HEK293 (cell line): ENCODE measurements around the gene GLRX5.

Experiments used
- CTCF ChIA-PET: fragments of 350-600 bp; formaldehyde crosslinking; extraction: SDS; loops from one replicate; lab custom pipeline; 2021; ENCODE audit warnings: antibody characterized with exemption; lab: Yijun Ruan, JAX
- POLR2A ChIA-PET: fragments of 300-600 bp; formaldehyde crosslinking; extraction: SDS; loops from one replicate; lab custom pipeline; 2020; ENCODE audit warnings: antibody characterized with exemption, inconsistent platforms; lab: Yijun Ruan, JAX
- H3K27ac ChIP-seq: fragments of 200-500 bp; sonication (Bioruptor generic); 2 replicates; pipeline ENCODE4 v1.5.1; 2014; ENCODE audit warnings: low read depth, low read length, control low read depth, inconsistent platforms; ENCODE audit errors: extremely low read depth
- H3K36me3 ChIP-seq, 2 experiments: fragments of 200-500 bp in 1 of 2; sonication (Bioruptor generic) in 1 of 2; 1 replicate in 1 of 2; 2 replicates in 1 of 2; pipeline ENCODE4 v1.5.1; 2014 to 2017; ENCODE audit warnings: inconsistent platforms in 2 of 2, low read length in 2 of 2; ENCODE audit not compliant: control insufficient read depth in 2 of 2, insufficient read depth in 1 of 2
- H3K4me1 ChIP-seq: fragments of 200-500 bp; sonication (Bioruptor generic); 2 replicates; pipeline ENCODE4 v1.5.1; 2014; ENCODE audit warnings: mild to moderate bottlenecking, low read length, inconsistent platforms; ENCODE audit not compliant: control insufficient read depth, insufficient read depth
- H3K4me3 ChIP-seq: 2 replicates; pipeline ENCODE4 v1.5.1; 2011; ENCODE audit warnings: low read depth, mild to moderate bottlenecking, control low read depth, low read length, moderate library complexity
- H3K9me3 ChIP-seq: fragments of 200-500 bp; sonication (Bioruptor generic); 2 replicates; pipeline ENCODE4 v1.5.1; 2014; ENCODE audit warnings: low read depth, low read length, inconsistent platforms; ENCODE audit not compliant: control insufficient read depth, insufficient read depth
- EGR2 ChIP-seq: fragments of 450-650 bp; formaldehyde crosslinking; IDR thresholded peaks from 2 replicates; pipeline ENCODE4 v1.5.1; 2016; ENCODE audit warnings: low read depth, missing biosample characterization, missing genetic modification characterization
- FEZF1 ChIP-seq: fragments of 450-650 bp; formaldehyde crosslinking; IDR thresholded peaks from 2 replicates; pipeline ENCODE4 v1.5.1; 2016; ENCODE audit warnings: missing biosample characterization, missing genetic modification characterization
- HOXA7 ChIP-seq: sonication (generic); formaldehyde crosslinking; IDR thresholded peaks from 2 replicates; pipeline ENCODE4 v1.8.1; 2022; ENCODE audit warnings: missing genetic modification reagents, borderline replicate concordance
- SCRT1 ChIP-seq: fragments of 450-650 bp; formaldehyde crosslinking; IDR thresholded peaks from 2 replicates; pipeline ENCODE4 v1.5.1; 2016; ENCODE audit warnings: missing biosample characterization, missing genetic modification characterization, borderline replicate concordance
- SCRT2 ChIP-seq: fragments of 450-650 bp; formaldehyde crosslinking; IDR thresholded peaks from 2 replicates; pipeline ENCODE4 v1.5.1; 2016; ENCODE audit warnings: missing biosample characterization, missing genetic modification characterization
- ZBTB48 ChIP-seq: fragments of 450-650 bp; formaldehyde crosslinking; IDR thresholded peaks from 2 replicates; pipeline ENCODE4 v1.5.1; 2016; ENCODE audit warnings: missing biosample characterization, missing genetic modification characterization
- ZBTB8A ChIP-seq: fragments of 450-650 bp; formaldehyde crosslinking; IDR thresholded peaks from 2 replicates; pipeline ENCODE4 v1.5.1; 2016; ENCODE audit warnings: missing biosample characterization, missing genetic modification characterization
- ZNF138 ChIP-seq: fragments of 450-650 bp; formaldehyde crosslinking; IDR thresholded peaks from 2 replicates; pipeline ENCODE4 v1.5.1; 2016; ENCODE audit warnings: missing biosample characterization, missing genetic modification characterization, borderline replicate concordance
- ZNF155 ChIP-seq: fragments of 450-650 bp; formaldehyde crosslinking; IDR thresholded peaks from 2 replicates; pipeline ENCODE4 v1.5.1; 2016; ENCODE audit warnings: missing biosample characterization, missing genetic modification characterization
- ZNF157 ChIP-seq: fragments of 450-650 bp; formaldehyde crosslinking; IDR thresholded peaks from 2 replicates; pipeline ENCODE4 v1.5.1; 2016; ENCODE audit warnings: missing biosample characterization, missing genetic modification characterization
- ZNF16 ChIP-seq: fragments of 450-650 bp; formaldehyde crosslinking; IDR thresholded peaks from 2 replicates; pipeline ENCODE4 v1.5.1; 2016; ENCODE audit warnings: low read depth, missing biosample characterization, missing genetic modification characterization
- ZNF23 ChIP-seq: fragments of 450-650 bp; formaldehyde crosslinking; IDR thresholded peaks from 2 replicates; pipeline ENCODE4 v1.5.1; 2016; ENCODE audit warnings: missing biosample characterization, missing genetic modification characterization, borderline replicate concordance
- ZNF248 ChIP-seq: fragments of 450-650 bp; formaldehyde crosslinking; IDR thresholded peaks from 2 replicates; pipeline ENCODE4 v1.5.1; 2017; ENCODE audit warnings: missing biosample characterization, missing genetic modification characterization
- ZNF266 ChIP-seq: fragments of 450-650 bp; formaldehyde crosslinking; IDR thresholded peaks from 2 replicates; pipeline ENCODE4 v1.5.1; 2016; ENCODE audit warnings: missing biosample characterization, missing genetic modification characterization, low read depth
- ZNF280D ChIP-seq: fragments of 450-650 bp; formaldehyde crosslinking; IDR thresholded peaks from 2 replicates; pipeline ENCODE4 v1.5.1; 2016; ENCODE audit warnings: missing biosample characterization, missing genetic modification characterization
- ZNF341 ChIP-seq: fragments of 450-650 bp; formaldehyde crosslinking; IDR thresholded peaks from 2 replicates; pipeline ENCODE4; 2016; ENCODE audit warnings: low read depth, missing biosample characterization, missing genetic modification characterization
- ZNF354C ChIP-seq: fragments of 450-650 bp; formaldehyde crosslinking; IDR thresholded peaks from 2 replicates; pipeline ENCODE4 v1.5.1; 2016; ENCODE audit warnings: missing biosample characterization, missing genetic modification characterization, low read depth, borderline replicate concordance
- ZNF394 ChIP-seq: fragments of 450-650 bp; formaldehyde crosslinking; IDR thresholded peaks from 2 replicates; pipeline ENCODE4 v1.5.1; 2016; ENCODE audit warnings: missing biosample characterization, missing genetic modification characterization, mild to moderate bottlenecking, moderate library complexity, borderline replicate concordance
- ZNF426 ChIP-seq: fragments of 450-650 bp; formaldehyde crosslinking; IDR thresholded peaks from 2 replicates; pipeline ENCODE4 v1.5.1; 2017; ENCODE audit warnings: missing biosample characterization, missing genetic modification characterization, mild to moderate bottlenecking, inconsistent platforms, moderate library complexity
- ZNF433 ChIP-seq: fragments of 450-650 bp; formaldehyde crosslinking; IDR thresholded peaks from 2 replicates; pipeline ENCODE4 v1.5.1; 2016; ENCODE audit warnings: missing biosample characterization, missing genetic modification characterization, low read depth
- ZNF488 ChIP-seq: fragments of 450-650 bp; formaldehyde crosslinking; IDR thresholded peaks from 2 replicates; pipeline ENCODE4 v1.5.1; 2016; ENCODE audit warnings: missing biosample characterization, missing genetic modification characterization
- ZNF555 ChIP-seq: fragments of 450-650 bp; formaldehyde crosslinking; conservative IDR thresholded peaks from 2 replicates; pipeline ENCODE4 v1.5.1; 2017; ENCODE audit warnings: missing biosample characterization, mild to moderate bottlenecking, missing genetic modification characterization, inconsistent platforms
- ZNF600 ChIP-seq: fragments of 450-650 bp; formaldehyde crosslinking; IDR thresholded peaks from 2 replicates; pipeline ENCODE4 v1.5.1; 2016; ENCODE audit warnings: missing biosample characterization, missing genetic modification characterization
- ZNF610 ChIP-seq: fragments of 450-650 bp; formaldehyde crosslinking; IDR thresholded peaks from 2 replicates; pipeline ENCODE4 v1.5.1; 2016; ENCODE audit warnings: missing biosample characterization, missing genetic modification characterization, borderline replicate concordance
- TF ChIP-seq, protein P1 (sequence below): fragments of 450-650 bp; formaldehyde crosslinking; IDR thresholded peaks from 2 replicates; pipeline ENCODE4 v1.5.1; 2016; ENCODE audit warnings: missing biosample characterization, missing genetic modification characterization
- TF ChIP-seq, protein P2 (sequence below): fragments of 450-650 bp; formaldehyde crosslinking; IDR thresholded peaks from 2 replicates; pipeline ENCODE4 v1.5.1; 2016; ENCODE audit warnings: missing biosample characterization, missing genetic modification characterization

Gene GLRX5

DNA sequence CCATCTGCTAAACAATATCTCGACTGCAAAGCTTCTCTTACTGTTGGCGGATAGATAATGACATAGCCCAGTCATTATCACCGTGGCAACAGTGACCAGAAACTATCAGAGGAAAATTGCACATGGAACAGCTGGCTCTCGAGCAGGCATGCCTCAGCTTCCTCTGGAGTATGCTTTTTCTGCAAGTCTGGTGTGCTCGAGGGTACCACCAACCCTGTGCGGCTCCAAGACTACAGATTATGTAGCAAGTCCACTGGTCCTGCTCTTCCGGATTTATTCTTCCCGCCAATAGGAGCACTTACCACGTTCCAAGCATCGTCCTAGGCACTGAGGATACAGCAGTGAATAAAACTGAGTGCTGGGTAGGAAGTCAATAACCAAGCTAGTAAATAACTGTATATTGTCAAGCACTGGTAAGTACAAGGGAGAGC lies 1.4 kb upstream of the GLRX5 start (continued):
- TF ChIP-seq ZNF394 (tag by site-specific recombination): no peak; the same call in 1 of the 2 replicates
- no peak for TF ChIP-seq ZNF488 (tag by site-specific recombination)
- TF ChIP-seq ZBTB48 (tag by site-specific recombination): no peak
- no peak for TF ChIP-seq ZNF157 (tag by site-specific recombination)
- TF ChIP-seq, protein P1, sequence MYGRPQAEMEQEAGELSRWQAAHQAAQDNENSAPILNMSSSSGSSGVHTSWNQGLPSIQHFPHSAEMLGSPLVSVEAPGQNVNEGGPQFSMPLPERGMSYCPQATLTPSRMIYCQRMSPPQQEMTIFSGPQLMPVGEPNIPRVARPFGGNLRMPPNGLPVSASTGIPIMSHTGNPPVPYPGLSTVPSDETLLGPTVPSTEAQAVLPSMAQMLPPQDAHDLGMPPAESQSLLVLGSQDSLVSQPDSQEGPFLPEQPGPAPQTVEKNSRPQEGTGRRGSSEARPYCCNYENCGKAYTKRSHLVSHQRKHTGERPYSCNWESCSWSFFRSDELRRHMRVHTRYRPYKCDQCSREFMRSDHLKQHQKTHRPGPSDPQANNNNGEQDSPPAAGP (tag by site-specific recombination): 0 out of 2 replicates have a peak, but pooled peaks have one; percentile 12
- TF ChIP-seq ZNF138 (tag by site-specific recombination): no peak
- no peak for TF ChIP-seq HOXA7 (CRISPR knock-in tag)
- TF ChIP-seq ZNF23 (tag by site-specific recombination): no peak
- no peak for TF ChIP-seq ZNF426 (tag by site-specific recombination)
- TF ChIP-seq ZNF280D (tag by site-specific recombination): no peak
- TF ChIP-seq ZNF16 (tag by site-specific recombination): no peak
- TF ChIP-seq ZNF248 (tag by site-specific recombination): no peak
- no peak for TF ChIP-seq ZBTB8A
- TF ChIP-seq ZNF555 (tag by site-specific recombination): no peak
- no peak for TF ChIP-seq FEZF1 (tag by site-specific recombination)
- no peak for TF ChIP-seq ZNF155
- TF ChIP-seq, protein P2, sequence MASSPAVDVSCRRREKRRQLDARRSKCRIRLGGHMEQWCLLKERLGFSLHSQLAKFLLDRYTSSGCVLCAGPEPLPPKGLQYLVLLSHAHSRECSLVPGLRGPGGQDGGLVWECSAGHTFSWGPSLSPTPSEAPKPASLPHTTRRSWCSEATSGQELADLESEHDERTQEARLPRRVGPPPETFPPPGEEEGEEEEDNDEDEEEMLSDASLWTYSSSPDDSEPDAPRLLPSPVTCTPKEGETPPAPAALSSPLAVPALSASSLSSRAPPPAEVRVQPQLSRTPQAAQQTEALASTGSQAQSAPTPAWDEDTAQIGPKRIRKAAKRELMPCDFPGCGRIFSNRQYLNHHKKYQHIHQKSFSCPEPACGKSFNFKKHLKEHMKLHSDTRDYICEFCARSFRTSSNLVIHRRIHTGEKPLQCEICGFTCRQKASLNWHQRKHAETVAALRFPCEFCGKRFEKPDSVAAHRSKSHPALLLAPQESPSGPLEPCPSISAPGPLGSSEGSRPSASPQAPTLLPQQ (tag by site-specific recombination): no peak
- TF ChIP-seq ZNF354C: no peak
- peak; percentile 47 for TF ChIP-seq ZNF341 (tag by site-specific recombination)
- TF ChIP-seq ZNF600: 0 out of 2 replicates have a peak, but pooled peaks have one; percentile 23
- no peak for TF ChIP-seq ZNF610 (tag by site-specific recombination)
- TF ChIP-seq SCRT1 (tag by site-specific recombination): no peak

DNA sequence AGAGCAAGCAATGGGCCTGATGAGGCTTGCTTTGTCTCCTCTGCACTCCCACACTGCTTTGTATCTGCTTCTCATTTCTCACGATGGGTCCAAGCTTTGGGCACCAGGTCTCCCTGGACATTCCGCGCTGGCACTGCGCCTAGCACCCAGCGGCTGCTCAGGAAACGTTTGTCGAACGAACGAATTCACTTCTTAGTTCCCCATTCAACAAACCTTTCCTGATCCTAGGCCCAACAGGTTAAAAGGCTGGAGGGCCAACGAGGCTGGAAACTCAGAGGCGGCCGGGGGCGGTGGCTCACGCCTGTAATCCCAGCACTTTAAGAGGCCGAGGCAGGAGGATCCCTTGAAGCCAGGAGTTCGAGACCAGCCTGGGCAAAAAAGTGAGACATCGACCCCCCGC lies 1.0 kb upstream of the GLRX5 start:
- peaks cover 37% of the 10 kb centered on the region for H3K4me1 ChIP-seq
- peaks cover 0 to 15% of the 10 kb centered on the region in 2 experiments; a peak in 2 of 3 replicates for H3K36me3 ChIP-seq
- H3K9me3 ChIP-seq: no peaks in the 10 kb centered on the region
- H3K4me3 ChIP-seq: peak overlapping the region; percentile 97
- POLR2A ChIA-PET: interaction anchor here (0.7 to 3.2 kb wide), 6 partner anchors 18 to 755 kb away, joined by 3 to 13 read pairs (median 4); partner anchors contain the start of gene SYNE3
- CTCF ChIA-PET: interaction anchor here (0.6 to 1.3 kb wide), 4 partner anchors 28 to 94 kb away, joined by 4 to 7 read pairs (median 6); no protein-coding TSS in a partner anchor
- peak overlapping the region; percentile 68 for H3K27ac ChIP-seq
- TF ChIP-seq SCRT1 (tag by site-specific recombination) (peak; percentile 39; the same call in 1 of the 2 replicates), ZNF433 (tag by site-specific recombination) (no peak), EGR2 (tag by site-specific recombination) (peak; percentile 24; the same call in 1 of the 2 replicates), SCRT2 (tag by site-specific recombination) (peak; percentile 90), ZNF266 (no peak)
